ENCODE data around the gene C1orf105.
"Not testable (repeated sequence)": the region's sequence is repeated elsewhere in the genome, so short reads cannot be mapped to it uniquely, and the experiment has no call there.

Gene C1orf105

DNA sequence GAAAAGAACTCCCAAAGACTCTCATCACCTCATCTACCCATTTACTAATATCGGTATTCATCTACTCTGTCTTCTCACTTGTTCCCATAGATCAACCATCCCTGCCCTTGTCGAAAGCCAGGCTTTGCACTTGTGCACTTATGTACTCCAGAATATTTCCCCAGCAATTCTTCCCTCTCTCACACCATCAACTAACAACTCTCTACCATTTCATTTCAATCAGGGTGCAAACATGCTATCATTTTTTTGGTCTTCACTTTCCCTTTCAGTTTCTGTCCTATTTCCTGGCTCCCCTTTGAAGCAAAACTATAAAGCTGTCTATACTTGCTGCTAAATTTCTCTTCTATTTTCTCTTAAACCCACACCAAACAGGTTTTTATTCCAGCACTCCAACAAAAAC is 6.7 kb downstream of the C1orf105 start:
- no peak for DNase-seq (ENCODE audit: low read depth in 2 of 2)

- DNase-seq (ENCODE audit: low read depth in 2 of 2) = no peak
Measured at GRCh38 chr1:172429331-172430127, 9.0 kb downstream of the C1orf105 start.

DNA sequence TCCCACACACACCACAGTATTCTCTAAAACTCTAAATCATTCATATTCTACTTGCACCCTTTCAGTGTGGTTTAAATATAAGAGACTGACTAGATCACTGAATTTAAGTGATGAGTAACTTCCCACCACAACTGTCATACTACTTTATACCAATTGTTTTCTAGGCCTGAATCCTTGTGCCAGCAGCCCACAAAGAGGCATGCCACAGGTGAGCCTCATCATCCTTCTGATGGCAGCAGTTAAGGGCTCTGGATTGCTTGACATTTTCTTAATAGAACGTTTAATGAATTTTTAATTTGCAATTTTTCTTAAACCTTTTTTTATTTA is 9.6 kb downstream of the C1orf105 start:
- no peak for DNase-seq (ENCODE audit: low read depth in 2 of 2)

DNA sequence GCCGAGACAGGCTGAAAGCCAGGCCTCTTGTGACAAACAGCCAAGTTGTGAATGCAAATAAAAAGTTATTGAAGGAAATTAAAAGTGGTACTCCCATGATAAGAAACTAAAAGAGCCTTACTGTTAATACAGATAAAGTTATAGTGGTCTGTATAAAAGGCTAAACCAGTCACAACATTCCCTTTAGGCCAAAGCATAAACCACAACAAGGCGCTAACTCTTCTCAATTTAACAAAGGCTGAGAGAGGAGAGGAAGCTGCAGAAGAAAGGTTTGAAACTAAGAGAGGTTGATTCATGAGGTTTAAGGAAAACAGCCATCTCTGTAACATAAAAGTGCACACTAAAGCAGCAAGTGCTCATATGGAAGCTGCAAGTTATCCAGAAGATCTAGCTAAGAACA is 10.7 kb downstream of the C1orf105 start:
- DNase-seq (ENCODE audit: low read depth in 2 of 2) = no peak

GRCh38 chr1:172431721-172432192 is 11.3 kb downstream of the C1orf105 start:
- no peak for DNase-seq (ENCODE audit: low read depth in 2 of 2)

DNA sequence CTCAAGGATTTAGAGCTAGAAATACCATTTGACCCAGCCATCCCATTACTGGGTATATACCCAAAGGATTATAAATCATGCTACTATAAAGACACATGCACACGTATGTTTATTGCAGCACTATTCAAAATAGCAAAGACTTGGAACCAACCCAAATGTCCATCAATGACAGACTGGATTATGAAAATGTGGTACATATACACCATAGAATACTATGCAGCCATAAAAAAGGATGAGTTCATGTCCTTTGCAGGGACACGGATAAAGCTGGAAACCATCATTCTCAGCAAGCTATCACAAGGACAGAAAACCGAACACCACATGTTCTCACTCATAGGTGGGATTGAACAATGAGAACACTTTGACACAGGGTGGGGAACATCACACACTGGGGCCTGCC is 16.7 kb downstream of the C1orf105 start:
- DNase-seq (ENCODE audit: low read depth in 2 of 2) = not testable (repeated sequence)

DNA sequence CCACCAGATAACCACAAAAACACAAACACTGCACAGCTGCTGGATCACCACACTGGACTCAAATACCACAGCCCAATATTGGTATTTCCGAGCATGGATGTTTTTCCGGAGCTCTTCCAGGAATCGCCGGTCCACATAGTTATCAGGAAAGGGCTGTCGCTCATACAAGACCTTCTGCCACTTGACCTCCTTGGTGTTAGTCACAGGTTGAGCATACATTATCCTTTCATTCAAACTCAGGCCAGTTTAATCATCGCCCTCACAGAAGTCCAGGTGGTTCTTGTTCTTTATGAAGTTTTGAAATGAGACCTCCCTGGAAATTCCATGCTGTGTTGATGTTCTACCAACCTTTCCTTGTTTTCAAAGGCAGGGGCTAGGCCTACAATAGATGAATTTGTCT is 21.9 kb downstream of the C1orf105 start:
- DNase-seq (ENCODE audit: low read depth in 2 of 2) = no peak

DNA sequence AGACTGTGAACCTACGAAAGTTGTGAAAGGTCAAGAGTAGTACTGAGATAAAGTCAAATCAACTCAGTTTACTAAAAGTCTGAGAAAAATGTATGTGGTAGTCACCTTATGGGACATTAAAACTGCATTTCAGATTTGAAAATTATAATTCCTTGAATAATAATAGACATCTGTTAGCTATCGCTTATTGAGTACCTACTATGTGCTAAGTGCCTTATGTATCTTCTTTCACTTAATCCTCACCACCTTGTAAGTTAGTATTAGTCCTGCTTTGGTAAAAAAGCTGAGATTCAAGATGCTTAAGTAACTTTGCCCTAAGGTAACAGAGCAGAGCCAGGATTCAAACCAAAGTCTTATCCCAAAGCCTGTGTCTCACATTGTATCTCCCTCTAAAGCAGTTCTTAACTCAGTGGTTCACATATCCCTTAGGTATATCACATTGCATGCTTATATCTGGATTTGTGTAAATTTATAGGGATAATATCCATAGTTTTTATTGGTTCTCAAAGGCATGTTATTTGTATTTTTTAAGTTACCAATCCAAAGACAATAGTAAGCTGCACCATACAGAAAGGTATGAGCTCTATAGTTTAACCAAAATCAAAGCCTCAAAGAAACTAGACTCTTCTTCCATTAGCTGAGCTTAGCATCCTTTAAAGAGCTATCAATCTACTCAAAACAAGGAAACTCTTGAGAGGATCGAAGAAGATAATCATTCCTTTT is 22.5 kb downstream of the C1orf105 start:
- no peak for DNase-seq (ENCODE audit: low read depth in 2 of 2)

GRCh38 chr1:172443666-172444453 is 23.4 kb downstream of the C1orf105 start, which contains the start of gene PIGC:
TSS of gene PIGC (minus strand) at chr1:172444069. CDS start at chr1:172442622, 1,447 bp downstream.
- DNase-seq (ENCODE audit: low read depth in 2 of 2) = peak; percentile 89 to 92

DNA sequence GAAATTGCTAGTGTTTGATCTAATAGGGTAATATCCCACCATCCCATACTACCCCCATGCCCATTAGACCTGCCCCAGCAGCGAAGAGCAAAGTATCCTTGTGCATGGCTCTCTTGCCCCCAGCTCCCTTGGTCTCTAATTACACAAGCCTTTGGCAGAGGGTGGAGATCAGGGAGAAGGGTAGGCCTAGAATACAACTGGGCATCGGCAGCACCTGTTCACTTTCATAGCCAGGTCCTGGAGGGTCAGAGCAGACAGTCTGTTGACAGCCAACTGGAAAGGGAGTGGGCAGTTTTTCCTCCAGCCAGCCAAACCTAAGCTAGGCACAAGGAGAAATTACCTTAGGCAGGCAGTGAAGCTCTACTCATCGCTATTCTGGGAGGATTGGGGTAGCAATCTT is 26.1 kb downstream of the C1orf105 start:
- DNase-seq (ENCODE audit: low read depth in 2 of 2) = no peak

DNA sequence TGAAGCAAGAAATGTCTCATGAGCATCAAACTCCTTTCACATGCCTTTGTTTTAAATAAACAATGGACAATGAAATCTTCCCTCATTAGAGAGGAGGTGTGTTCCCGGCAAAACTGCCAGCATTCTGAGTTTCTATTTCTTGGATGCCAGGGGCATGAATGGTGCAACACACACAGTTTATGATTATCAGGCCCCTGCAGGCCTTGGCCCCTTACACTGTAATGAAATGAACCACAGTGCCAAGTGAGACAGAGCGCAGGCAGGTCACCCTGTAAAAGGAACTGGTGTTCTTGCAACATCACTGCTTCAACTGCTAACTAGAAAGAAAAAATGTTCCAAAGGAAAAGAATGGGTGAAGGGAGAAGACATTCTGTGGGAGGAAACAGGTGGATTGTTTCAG is 27.2 kb downstream of the C1orf105 start:
- no peak for DNase-seq (ENCODE audit: low read depth in 2 of 2)

GRCh38 chr1:172448995-172449584 is 28.6 kb downstream of the C1orf105 start:
- no peak for DNase-seq (ENCODE audit: low read depth in 2 of 2)

GRCh38 chr1:172449585-172450523 is 29.4 kb downstream of the C1orf105 start:
- DNase-seq (ENCODE audit: low read depth in 2 of 2) = no peak

DNA sequence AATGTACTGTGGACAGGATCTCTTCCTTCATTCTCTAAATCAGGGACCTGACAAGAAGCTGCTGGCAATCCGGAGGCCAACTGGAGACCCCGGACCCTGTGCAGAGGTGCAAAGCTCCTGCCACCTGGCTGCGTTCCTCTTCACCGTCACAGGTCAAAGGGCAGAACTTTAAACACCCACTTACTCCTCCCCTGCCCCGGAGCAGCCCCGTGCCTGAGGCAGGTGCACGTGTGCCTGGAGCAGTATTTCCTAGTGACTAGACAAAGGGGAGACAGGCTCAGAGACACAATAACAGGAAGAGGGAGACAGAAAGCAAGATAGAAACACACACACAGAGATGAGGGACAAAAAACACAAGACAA is 30.0 kb downstream of the C1orf105 start:
- no peak for DNase-seq (ENCODE audit: low read depth in 2 of 2)

DNA sequence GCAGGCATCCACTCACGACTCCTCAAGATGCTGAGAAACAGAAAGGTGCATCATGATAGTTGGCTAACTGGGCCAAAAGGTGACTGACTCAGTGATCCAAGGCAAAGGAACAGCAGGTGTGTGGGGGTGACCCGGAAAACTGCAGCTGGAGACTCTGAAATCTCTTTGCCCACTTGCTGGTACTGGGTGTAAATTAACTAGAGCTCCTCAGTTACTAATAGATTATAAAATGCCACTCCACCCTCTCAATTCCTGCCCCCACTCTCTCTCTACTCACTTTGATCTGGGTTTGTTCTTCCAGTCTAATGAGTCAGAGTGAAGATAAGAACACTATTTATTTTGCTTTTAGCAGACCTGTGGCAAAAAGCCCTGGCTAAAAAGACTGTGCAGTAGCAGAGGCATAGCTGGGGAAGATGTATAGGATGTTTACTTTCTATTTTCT is 30.5 kb downstream of the C1orf105 start:
- DNase-seq (ENCODE audit: low read depth in 2 of 2) = no peak

- no peak for DNase-seq (ENCODE audit: low read depth in 2 of 2)
Measured at GRCh38 chr1:172452536-172453152, 32.2 kb downstream of the C1orf105 start.

DNA sequence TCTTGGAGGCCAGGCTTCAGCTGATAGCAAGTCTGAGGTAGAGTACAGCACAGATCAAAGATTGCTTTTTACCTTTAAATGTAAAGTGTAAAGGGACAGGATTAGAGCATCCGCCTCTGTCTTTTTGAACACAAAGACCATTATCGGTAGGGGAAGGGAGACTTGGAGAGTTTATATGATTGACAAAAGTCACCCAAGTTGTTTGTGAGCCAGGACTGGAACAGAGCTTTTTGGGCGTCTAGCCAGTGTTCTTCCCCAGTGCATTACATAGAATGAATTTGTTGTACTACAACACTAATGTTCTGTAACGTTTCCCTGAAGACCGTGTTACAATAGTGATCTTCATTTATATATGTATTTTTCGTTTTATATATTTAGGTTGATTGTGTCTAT is 32.7 kb downstream of the C1orf105 start:
- DNase-seq (ENCODE audit: low read depth in 2 of 2) = no peak

GRCh38 chr1:172453607-172454006 is 33.1 kb downstream of the C1orf105 start:
- no peak for DNase-seq (ENCODE audit: low read depth in 2 of 2)

- DNase-seq (ENCODE audit: low read depth in 2 of 2) = no peak
Measured at GRCh38 chr1:172455451-172455850, 35.0 kb downstream of the C1orf105 start.

DNA sequence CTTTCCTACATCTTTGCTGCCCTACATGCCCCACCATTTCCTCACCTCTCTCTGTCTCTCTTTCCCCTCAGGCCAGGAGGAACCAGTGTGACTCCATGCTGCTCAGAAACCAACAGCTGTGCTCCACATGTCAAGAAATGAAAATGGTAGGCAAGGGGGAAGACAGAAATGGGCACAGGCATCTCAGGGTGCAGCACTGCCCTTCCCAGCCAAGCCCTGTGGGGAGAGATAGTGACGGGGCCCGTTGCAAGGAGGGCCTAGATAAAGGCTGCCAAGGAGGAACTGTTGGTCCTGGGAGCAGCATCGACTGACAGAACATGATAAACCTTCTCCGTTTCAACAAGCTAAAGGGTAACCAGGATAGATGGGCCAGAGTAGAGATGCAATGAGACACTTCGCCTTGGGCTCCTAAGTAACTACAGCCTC is 35.9 kb downstream of the C1orf105 start:
- no peak for DNase-seq (ENCODE audit: low read depth in 2 of 2)
